BLaER1 treated with 17β-estradiol and CSF1 and Interleukin-3, amounts not matched to agents 10 nM and 100 nM (cell line): ENCODE data around the gene GFER.

Experiments
- H3K27ac ChIP-seq, 11 experiments: shearing (Covaris generic); formaldehyde crosslinking; 2 replicates each; pipeline ENCODE4 v1.8.1; 2022
- H3K27me3 ChIP-seq, 11 experiments: shearing (Covaris generic); formaldehyde crosslinking; 2 replicates each; pipeline ENCODE4 v1.8.1; 2022
- H3K36me3 ChIP-seq, 11 experiments: shearing (Covaris generic); formaldehyde crosslinking; 2 replicates each; pipeline ENCODE4 v1.8.1; 2022
- H3K4me1 ChIP-seq, 10 experiments: shearing (Covaris generic); formaldehyde crosslinking; 2 replicates each; pipeline ENCODE4 v1.8.1; 2022
- H3K4me2 ChIP-seq, 11 experiments: shearing (Covaris generic); formaldehyde crosslinking; 2 replicates each; pipeline ENCODE4 v1.8.1; 2022
- H3K4me3 ChIP-seq, 10 experiments: shearing (Covaris generic); formaldehyde crosslinking; 2 replicates each; pipeline ENCODE4 v1.8.1; 2022
- H3K9ac ChIP-seq, 11 experiments: shearing (Covaris generic); formaldehyde crosslinking; 2 replicates each; pipeline ENCODE4 v1.8.1; 2022
- H3K9me3 ChIP-seq, 11 experiments: shearing (Covaris generic); formaldehyde crosslinking; replicated peaks in 1 of 11; 2 replicates each; pipeline ENCODE4 v1.8.1; 2022
- H4K20me1 ChIP-seq, 11 experiments: shearing (Covaris generic); formaldehyde crosslinking; 2 replicates each; pipeline ENCODE4 v1.8.1; 2022
- Cebpa-rat ChIP-seq, 11 experiments: shearing (Covaris generic); IDR thresholded peaks; 2 replicates each; pipeline ENCODE4 v1.8.1; 2022

GFER gene

DNA sequence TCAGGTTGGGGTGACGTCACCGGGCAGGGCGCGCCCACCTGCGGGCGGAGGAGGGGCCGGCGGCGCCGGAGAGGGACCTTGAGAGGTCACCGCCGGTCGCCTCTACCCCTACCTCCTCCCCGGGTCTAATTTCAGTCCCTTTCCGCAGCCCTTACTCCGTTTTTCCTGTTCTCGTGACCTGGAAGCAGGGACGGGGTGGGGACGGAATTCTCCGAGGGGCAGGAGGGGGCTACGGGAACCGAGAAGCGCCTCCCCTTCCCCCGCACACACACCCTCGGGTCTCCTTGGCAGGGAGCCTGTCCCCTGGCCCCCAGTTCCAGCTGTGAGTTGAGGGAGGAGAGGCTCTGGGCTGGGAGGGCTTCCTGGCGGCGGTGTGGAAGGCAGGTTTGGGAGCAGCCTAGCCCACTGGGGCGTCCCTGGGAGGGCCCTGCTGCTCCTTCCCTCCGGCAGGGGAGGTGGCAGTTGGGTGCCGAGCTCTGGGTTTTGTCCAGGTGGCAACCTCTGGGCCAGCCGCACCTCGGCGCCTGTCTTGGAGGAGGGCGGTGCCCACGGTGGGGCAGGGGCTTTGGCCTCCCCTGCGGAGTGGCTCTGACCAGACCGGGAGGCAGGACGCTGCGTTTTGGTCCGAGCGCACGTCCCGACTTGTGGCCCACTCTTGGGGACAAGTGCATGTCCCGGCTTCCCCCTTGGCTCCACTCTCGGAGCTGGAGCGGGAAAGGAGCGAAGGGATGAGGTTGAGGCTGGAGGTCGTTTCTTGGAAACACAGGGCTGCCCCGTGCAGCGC is 6.5 kb downstream of the GFER start:
- peaks cover 0 to 48% (median 18%) of the 10 kb centered on the region in 11 experiments; a peak in 15 of 22 replicates for H4K20me1 ChIP-seq
- peaks cover 40 to 56% (median 53%) of the 10 kb centered on the region in 11 experiments for H3K27me3 ChIP-seq
- H3K27ac ChIP-seq = no peak overlapping the region
- peaks cover 15 to 24% (median 22%) of the 10 kb centered on the region in 11 experiments for H3K36me3 ChIP-seq
- H3K4me2 ChIP-seq = peak overlapping the region; percentile 61 to 83 (median 75)
- peak overlapping the region; percentile 18 to 45 (median 26); a peak in 11 of 20 replicates for H3K4me3 ChIP-seq
- no peak for TF ChIP-seq Cebpa-rat (IDR thresholded peaks at IDR 0.05)
- no peak overlapping the region; a peak in 2 of 22 replicates for H3K9ac ChIP-seq
- peaks cover 0 to 10% (median 0%) of the 10 kb centered on the region in 11 experiments; a peak in 8 of 22 replicates for H3K9me3 ChIP-seq
- peaks cover 25 to 52% (median 41%) of the 10 kb centered on the region in 10 experiments for H3K4me1 ChIP-seq

GRCh38 chr16:1991135-1991551 is 7.2 kb downstream of the GFER start:
- Histone ChIP-seq H3K27me3 (peaks cover 40 to 56% (median 53%) of the 10 kb centered on the region in 11 experiments), H3K9me3 (peaks cover 0 to 10% (median 0%) of the 10 kb centered on the region in 11 experiments; a peak in 8 of 22 replicates), H3K4me1 (peaks cover 19 to 46% (median 36%) of the 10 kb centered on the region in 10 experiments), H3K27ac (no peak overlapping the region), H3K4me2 (peak overlapping the region; percentile 62 to 83 (median 75)), H3K4me3 (peak overlapping the region in 8 of 10 experiments; percentile 25 to 54 (median 40); a peak in 6 of 20 replicates), H3K9ac (no peak overlapping the region), H3K36me3 (peaks cover 10 to 24% (median 20%) of the 10 kb centered on the region in 11 experiments), H4K20me1 (peaks cover 0 to 42% (median 15%) of the 10 kb centered on the region in 11 experiments; a peak in 15 of 22 replicates)
- no peak for TF ChIP-seq Cebpa-rat (IDR thresholded peaks at IDR 0.05)

- peak overlapping the region in 6 of 11 experiments; percentile 16 to 50 (median 47); a peak in 7 of 22 replicates for H3K27ac ChIP-seq
- H3K27me3 ChIP-seq = peaks cover 40 to 56% (median 53%) of the 10 kb centered on the region in 11 experiments
- peak overlapping the region; percentile 62 to 83 (median 75) for H3K4me2 ChIP-seq
- H3K36me3 ChIP-seq = peaks cover 6 to 24% (median 19%) of the 10 kb centered on the region in 11 experiments
- peak overlapping the region; percentile 19 to 54 (median 37); a peak in 13 of 20 replicates for H3K4me3 ChIP-seq
- H3K9ac ChIP-seq = peak overlapping the region in 6 of 11 experiments; percentile 30 to 61 (median 42); a peak in 2 of 22 replicates
- peaks cover 0 to 39% (median 18%) of the 10 kb centered on the region in 11 experiments; a peak in 15 of 22 replicates for H4K20me1 ChIP-seq
- peaks cover 17 to 42% (median 35%) of the 10 kb centered on the region in 10 experiments for H3K4me1 ChIP-seq
- TF ChIP-seq Cebpa-rat (IDR thresholded peaks at IDR 0.05) = no peak
- peaks cover 0 to 10% (median 0%) of the 10 kb centered on the region in 11 experiments; a peak in 8 of 22 replicates for H3K9me3 ChIP-seq
Measured at GRCh38 chr16:1991588-1991947, 7.6 kb downstream of the GFER start.

DNA sequence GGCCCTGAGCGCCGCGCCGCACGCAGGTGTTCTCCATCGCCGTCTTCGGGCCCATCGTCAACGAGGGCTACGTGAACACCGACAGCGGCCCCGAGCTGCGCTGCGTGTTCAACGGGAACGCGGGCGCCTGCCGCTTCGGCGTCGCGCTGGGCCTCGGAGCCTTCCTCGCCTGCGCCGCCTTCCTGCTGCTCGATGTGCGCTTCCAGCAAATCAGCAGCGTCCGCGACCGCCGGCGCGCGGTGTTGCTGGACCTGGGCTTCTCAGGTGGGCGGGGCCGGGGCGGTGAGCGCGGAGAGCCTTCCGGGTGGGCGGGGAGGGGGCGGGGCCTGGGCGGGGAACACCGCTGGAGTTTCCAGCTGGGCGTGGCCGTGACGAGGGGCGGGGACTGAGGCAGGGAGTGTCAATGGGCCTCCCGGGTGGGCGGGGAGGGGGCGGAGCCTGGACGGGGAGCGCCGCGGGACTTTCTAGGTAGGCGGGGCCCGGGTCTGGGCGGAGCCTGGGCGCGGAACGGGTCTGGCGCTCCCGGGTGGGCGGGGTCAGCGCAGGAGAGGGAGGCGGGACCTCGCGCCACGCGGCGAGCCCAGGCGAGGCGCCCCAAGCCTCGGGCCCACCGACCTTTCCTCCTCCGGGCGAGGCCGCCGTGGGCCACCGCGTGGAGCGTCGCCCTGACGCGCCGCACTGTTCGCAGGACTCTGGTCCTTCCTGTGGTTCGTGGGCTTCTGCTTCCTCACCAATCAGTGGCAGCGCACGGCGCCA is 8.1 kb downstream of the GFER start:
- peaks cover 40 to 56% (median 53%) of the 10 kb centered on the region in 11 experiments for H3K27me3 ChIP-seq
- peak overlapping the region; percentile 62 to 83 (median 75) for H3K4me2 ChIP-seq
- H3K9ac ChIP-seq = peak overlapping the region in 6 of 11 experiments; percentile 30 to 61 (median 42); a peak in 2 of 22 replicates
- H3K9me3 ChIP-seq = peaks cover 0 to 10% (median 0%) of the 10 kb centered on the region in 11 experiments; a peak in 8 of 22 replicates
- peak overlapping the region; percentile 19 to 54 (median 37); a peak in 13 of 20 replicates for H3K4me3 ChIP-seq
- H4K20me1 ChIP-seq = peaks cover 0 to 39% (median 23%) of the 10 kb centered on the region in 11 experiments; a peak in 16 of 22 replicates
- peak overlapping the region in 6 of 11 experiments; percentile 16 to 50 (median 47); a peak in 7 of 22 replicates for H3K27ac ChIP-seq
- H3K4me1 ChIP-seq = peaks cover 17 to 41% (median 35%) of the 10 kb centered on the region in 10 experiments
- TF ChIP-seq Cebpa-rat (IDR thresholded peaks at IDR 0.05) = no peak
- peaks cover 7 to 24% (median 20%) of the 10 kb centered on the region in 11 experiments for H3K36me3 ChIP-seq

DNA sequence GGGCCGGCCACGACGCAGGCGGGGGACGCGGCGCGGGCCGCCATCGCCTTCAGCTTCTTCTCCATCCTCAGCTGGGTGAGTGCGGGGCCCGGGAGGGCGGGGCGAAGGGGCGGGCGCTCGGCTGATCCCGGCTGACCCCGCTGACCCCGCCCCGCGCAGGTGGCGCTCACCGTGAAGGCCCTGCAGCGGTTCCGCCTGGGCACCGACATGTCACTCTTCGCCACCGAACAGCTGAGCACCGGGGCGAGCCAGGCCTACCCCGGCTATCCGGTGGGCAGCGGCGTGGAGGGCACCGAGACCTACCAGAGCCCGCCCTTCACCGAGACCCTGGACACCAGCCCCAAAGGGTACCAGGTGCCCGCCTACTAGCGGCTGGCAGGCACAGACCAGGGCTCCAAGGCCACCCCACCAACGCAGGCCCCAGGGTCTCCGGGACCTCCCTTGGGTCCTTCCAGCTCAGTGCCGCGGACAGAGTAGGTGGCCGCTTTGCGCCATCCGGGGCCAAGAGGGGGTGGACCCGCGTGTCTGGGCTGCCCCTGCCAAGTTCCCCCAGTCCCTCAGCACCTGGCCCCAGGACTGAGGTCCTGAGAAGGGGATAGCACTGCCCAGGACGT is 8.8 kb downstream of the GFER start:
- peaks cover 40 to 54% (median 52%) of the 10 kb centered on the region in 11 experiments for H3K27me3 ChIP-seq
- peak overlapping the region in 9 of 11 experiments; percentile 17 to 44 (median 29); a peak in 13 of 22 replicates for H3K4me2 ChIP-seq
- H3K9me3 ChIP-seq = peaks cover 0 to 10% (median 0%) of the 10 kb centered on the region in 11 experiments; a peak in 8 of 22 replicates
- 0 out of 22 replicates have a peak overlapping the region, but pooled peaks of 1 of the 11 experiments have one; percentile 11 for H3K9ac ChIP-seq
- peaks cover 11 to 29% (median 25%) of the 10 kb centered on the region in 11 experiments for H3K36me3 ChIP-seq
- peaks cover 17 to 41% (median 35%) of the 10 kb centered on the region in 10 experiments for H3K4me1 ChIP-seq
- peaks cover 0 to 42% (median 27%) of the 10 kb centered on the region in 11 experiments; a peak in 18 of 22 replicates for H4K20me1 ChIP-seq
- 0 out of 20 replicates have a peak overlapping the region, but pooled peaks of 1 of the 10 experiments have one; percentile 35 for H3K4me3 ChIP-seq
- 0 out of 22 replicates have a peak overlapping the region, but pooled peaks of 1 of the 11 experiments have one; percentile 6 for H3K27ac ChIP-seq
- no peak for TF ChIP-seq Cebpa-rat (IDR thresholded peaks at IDR 0.05)

DNA sequence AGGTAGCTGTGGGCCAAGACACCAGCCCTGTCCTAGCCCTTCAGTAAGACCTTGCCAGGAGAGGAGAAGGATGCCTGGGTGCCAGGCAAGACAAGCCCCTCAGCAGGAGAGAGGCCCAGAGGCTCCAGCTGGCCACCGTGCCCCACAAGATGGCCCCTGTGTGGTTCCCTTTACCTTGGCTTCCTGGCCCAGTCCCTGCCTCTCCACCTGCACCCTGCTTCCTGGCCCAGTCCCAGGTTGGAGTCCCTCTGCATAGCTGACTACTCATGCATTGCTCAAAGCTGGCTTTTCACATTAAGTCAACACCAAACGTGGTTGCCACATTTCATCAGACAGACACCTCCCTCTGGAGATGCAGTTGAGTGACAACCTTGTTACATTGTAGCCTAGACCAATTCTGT is 9.7 kb downstream of the GFER start:
- Histone ChIP-seq H3K4me1 (peaks cover 17 to 41% (median 35%) of the 10 kb centered on the region in 10 experiments), H3K9ac (0 out of 22 replicates have a peak overlapping the region, but pooled peaks of 2 of the 11 experiments have one; percentile 11 to 26), H3K36me3 (peaks cover 21 to 38% (median 34%) of the 10 kb centered on the region in 11 experiments), H3K4me3 (no peak overlapping the region), H3K27me3 (peaks cover 37 to 45% (median 43%) of the 10 kb centered on the region in 11 experiments), H4K20me1 (peaks cover 0 to 50% (median 37%) of the 10 kb centered on the region in 11 experiments; a peak in 18 of 22 replicates), H3K4me2 (peak overlapping the region in 8 of 11 experiments; percentile 9 to 39 (median 20); a peak in 12 of 22 replicates), H3K27ac (peak overlapping the region in 5 of 11 experiments; percentile 6 to 23 (median 18); a peak in 3 of 22 replicates), H3K9me3 (peaks cover 0 to 10% (median 0%) of the 10 kb centered on the region in 11 experiments; a peak in 8 of 22 replicates)
- TF ChIP-seq Cebpa-rat (IDR thresholded peaks at IDR 0.05) = no peak

DNA sequence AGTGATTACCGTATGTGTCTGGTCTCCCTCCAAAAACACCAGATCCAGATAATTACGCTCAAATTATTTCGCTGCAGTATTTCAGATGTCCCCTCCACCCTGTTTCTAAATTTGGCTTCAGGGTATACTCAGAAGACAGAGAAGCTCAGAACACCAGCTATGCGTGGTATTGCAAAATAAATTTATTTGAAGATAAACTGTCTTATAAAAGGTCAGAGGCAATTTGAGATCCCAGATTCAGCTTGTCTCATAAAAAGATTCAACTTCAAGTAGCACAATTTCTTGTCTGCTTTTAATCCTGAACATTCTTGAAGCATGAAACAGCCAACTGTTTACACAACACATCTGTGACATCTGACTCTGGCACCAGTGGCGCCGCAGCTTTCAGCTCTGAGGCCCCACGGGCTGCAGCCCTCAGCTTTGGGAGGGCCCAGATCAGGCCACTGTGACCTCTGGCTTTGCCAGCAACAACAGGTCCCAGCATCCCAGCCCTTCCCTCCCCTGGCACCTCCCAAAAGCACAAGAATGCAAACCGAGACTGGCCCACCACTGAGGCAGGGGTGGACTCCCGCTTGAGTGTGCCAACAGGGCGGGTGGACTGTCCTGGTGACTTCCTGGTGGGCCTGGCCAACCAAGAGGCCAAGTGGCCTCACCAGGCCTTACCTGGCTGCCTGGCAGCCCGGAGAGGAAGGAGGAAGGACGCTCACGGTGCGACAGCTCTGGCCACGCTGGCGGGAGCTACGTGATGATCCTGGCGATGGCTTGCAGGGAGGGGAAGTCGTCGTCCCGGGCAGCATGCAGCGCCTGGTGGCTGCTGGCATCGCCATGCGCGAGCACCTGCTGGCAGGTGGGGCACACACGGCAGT is 13.7 kb downstream of the GFER start:
- H3K27ac ChIP-seq = no peak overlapping the region
- H3K36me3 ChIP-seq = peaks cover 60 to 78% (median 74%) of the 10 kb centered on the region in 11 experiments
- peaks cover 0 to 17% (median 14%) of the 10 kb centered on the region in 10 experiments; a peak in 12 of 20 replicates for H3K4me1 ChIP-seq
- H3K27me3 ChIP-seq = peaks cover under 1 to 7% (median 5%) of the 10 kb centered on the region in 11 experiments; a peak in 19 of 22 replicates
- H3K9ac ChIP-seq = no peak overlapping the region
- no peak overlapping the region for H3K4me3 ChIP-seq
- H3K4me2 ChIP-seq = no peak overlapping the region
- peaks cover 5 to 71% (median 57%) of the 10 kb centered on the region in 11 experiments; a peak in 21 of 22 replicates for H4K20me1 ChIP-seq
- no peak for TF ChIP-seq Cebpa-rat (IDR thresholded peaks at IDR 0.05)
- peaks cover 0 to 5% (median 0%) of the 10 kb centered on the region in 11 experiments; a peak in 8 of 22 replicates for H3K9me3 ChIP-seq
